ENCODE measurements around the gene SHH. TPM values are rescaled to one million over a fixed set of nuclear protein-coding genes. Genes with fewer than 3 reads are reported as not detected.

SHH gene
- polyA plus RNA-seq, 1 experiment: not detected

DNA sequence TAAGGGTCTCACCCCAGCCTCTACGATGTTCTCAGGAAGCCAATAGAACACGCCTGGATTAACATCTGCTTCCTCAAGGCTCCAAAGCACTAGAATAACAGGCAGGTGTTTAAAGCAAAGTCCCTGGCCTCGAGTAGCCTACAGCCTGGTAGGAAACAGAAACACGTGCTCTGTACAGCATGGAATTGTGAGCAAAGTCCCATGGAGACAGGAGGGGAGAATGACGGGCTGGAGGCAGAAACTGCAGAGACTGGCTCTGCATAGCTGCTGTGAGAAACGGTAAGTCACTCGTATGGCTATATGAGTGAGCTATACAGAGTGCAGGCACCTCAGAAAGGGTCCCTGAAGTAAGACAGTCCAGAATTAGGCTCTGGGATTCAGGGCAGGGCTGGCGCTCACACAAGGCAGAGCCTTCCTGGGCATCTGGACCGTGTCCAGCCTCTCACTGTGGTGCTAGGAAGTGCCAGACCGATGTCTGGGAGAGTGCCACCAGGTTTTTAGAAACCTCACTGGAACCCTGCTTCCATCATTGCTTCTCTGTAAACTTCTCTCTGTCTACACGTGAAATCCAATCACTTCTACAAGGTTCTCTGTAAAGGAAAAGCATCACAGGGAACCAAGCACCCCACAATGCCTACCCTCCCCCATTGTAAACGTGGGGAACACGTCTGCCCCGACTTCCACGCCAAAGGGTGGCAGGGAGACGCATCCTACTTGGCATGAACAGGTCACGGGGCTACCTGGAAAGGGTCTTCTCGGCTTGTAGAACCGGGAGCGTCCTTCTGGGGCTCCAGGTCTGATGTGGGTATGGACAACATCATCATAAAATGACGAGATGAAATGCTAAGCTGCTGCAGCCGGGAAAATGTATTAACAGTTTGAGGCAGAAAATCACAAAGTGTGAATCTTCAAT lies 38.8 kb upstream of the SHH start:
- H3K27ac ChIP-seq (ENCODE audit: low read depth, low read length): no peak overlapping the region
- H3K27me3 ChIP-seq (ENCODE audit: control insufficient read depth, insufficient read depth, low read length): no peaks in the 10 kb centered on the region
- H3K9me3 ChIP-seq (ENCODE audit: control insufficient read depth, insufficient read depth, low read length): peaks cover 26% of the 10 kb centered on the region
- TF ChIP-seq CTCF (IDR thresholded peaks at IDR 0.05; ENCODE audit: low read depth, low read length): no peak
- no peak for DNase-seq (ENCODE audit: low read depth, low spot score)
- ChIA-PET CTCF (no interaction called here), POLR2A (no interaction called here)
- no peak overlapping the region for H3K4me3 ChIP-seq (ENCODE audit: low read depth, low read length)

GRCh38 chr7:155850001-155850436 lies 37.8 kb upstream of the SHH start:
- no peak overlapping the region for H3K27ac ChIP-seq (ENCODE audit: low read depth, low read length)
- CTCF ChIA-PET: interaction anchor here (0.5 kb wide), 1 partner anchor 37 kb away, joined by 3 read pairs; no protein-coding TSS in a partner anchor
- POLR2A ChIA-PET: no interaction called here

DNA sequence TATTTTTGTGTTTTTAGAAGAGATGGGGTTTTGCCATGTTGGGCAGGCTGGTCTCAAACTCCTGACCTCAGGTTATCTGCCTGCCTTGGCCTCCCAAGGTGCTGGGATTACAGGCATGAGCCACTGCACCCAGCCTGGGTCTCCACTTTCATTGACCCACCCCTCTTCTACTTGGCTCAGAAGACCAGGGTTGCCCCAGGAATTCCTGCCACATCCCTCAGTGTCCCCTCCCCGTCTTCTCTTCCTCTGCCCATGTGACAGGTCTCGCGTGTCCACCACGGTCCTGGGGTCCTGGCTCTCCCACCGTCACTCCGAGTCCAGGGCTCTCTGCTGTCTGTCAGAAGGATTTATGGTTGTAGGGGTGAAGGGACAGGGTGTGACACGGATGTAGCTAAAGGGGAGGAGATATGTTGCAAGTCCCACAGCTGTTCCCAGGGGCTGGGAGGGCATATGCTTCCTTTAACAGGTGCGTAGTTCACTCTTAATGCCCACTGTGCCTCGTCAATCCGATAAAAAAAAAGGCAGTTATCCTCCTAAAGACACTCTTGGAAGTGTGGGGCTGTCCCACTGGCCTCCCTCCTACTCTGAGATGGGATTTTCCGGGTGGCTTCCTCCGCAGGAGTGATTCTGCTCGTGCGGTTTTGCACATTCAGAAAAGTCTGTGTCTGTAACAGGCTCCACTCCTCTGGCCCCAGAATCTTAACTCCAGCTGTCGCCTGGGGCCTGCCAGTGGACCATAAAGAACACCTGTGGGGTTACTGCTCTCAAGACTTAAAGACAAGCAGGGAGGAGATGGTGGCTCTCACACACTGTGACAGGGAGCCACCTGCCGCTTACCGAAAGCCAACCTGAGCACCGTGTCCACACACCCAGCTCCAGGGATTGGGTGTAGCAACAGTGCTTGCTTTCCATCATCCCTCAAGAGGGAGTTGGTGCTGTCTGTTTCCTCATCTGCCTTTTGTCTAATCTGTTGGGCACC lies 36.7 kb upstream of the SHH start:
- no peak for TF ChIP-seq CTCF (IDR thresholded peaks at IDR 0.05; ENCODE audit: low read depth, low read length)
- Histone ChIP-seq H3K27me3 (ENCODE audit: control insufficient read depth, insufficient read depth, low read length) (no peaks in the 10 kb centered on the region), H3K4me3 (ENCODE audit: low read depth, low read length) (no peak overlapping the region), H3K9me3 (ENCODE audit: control insufficient read depth, insufficient read depth, low read length) (peaks cover 40% of the 10 kb centered on the region), H3K27ac (ENCODE audit: low read depth, low read length) (no peak overlapping the region)
- CTCF ChIA-PET: no interaction called here
- POLR2A ChIA-PET: interaction anchor here (0.5 kb wide), 1 partner anchor 1059 kb away, joined by 3 read pairs; no protein-coding TSS in a partner anchor
- no peak for DNase-seq (ENCODE audit: low read depth, low spot score)

More at GRCh38 chr7:155850001-155850436, 37.8 kb upstream of the SHH start:
- Histone ChIP-seq H3K27me3 (ENCODE audit: control insufficient read depth, insufficient read depth, low read length) (no peaks in the 10 kb centered on the region), H3K4me3 (ENCODE audit: low read depth, low read length) (no peak overlapping the region), H3K9me3 (ENCODE audit: control insufficient read depth, insufficient read depth, low read length) (peaks cover 29% of the 10 kb centered on the region)
- no peak for TF ChIP-seq CTCF (IDR thresholded peaks at IDR 0.05; ENCODE audit: low read depth, low read length)
- no peak for DNase-seq (ENCODE audit: low read depth, low spot score)

GRCh38 chr7:155847821-155848435 lies 35.7 kb upstream of the SHH start:
- no peak overlapping the region for H3K27ac ChIP-seq (ENCODE audit: low read depth, low read length)
- no peak for TF ChIP-seq CTCF (IDR thresholded peaks at IDR 0.05; ENCODE audit: low read depth, low read length)
- H3K9me3 ChIP-seq (ENCODE audit: control insufficient read depth, insufficient read depth, low read length): peaks cover 46% of the 10 kb centered on the region
- no peak overlapping the region for H3K4me3 ChIP-seq (ENCODE audit: low read depth, low read length)
- ChIA-PET CTCF (no interaction called here), POLR2A (no interaction called here)
- no peak for DNase-seq (ENCODE audit: low read depth, low spot score)
- no peaks in the 10 kb centered on the region for H3K27me3 ChIP-seq (ENCODE audit: control insufficient read depth, insufficient read depth, low read length)
